HG03354 (cell line): ENCODE results near the gene TNFAIP2.
"Not testable (repeated sequence)": the region's sequence is repeated elsewhere in the genome, so short reads cannot be mapped to it uniquely, and the experiment has no call there.

Source experiments
- ATAC-seq: cut with Tn5 transposase; IDR thresholded peaks from one replicate; pipeline ENCODE4 v1.9.1; 2021; ENCODE audit warnings: mild to moderate bottlenecking; ENCODE audit not compliant: unreplicated experiment, poor library complexity, severe bottlenecking

The TNFAIP2 gene

GRCh38 chr14:103118663-103119404 lies 4.4 kb upstream of the TNFAIP2 start:
- no peak for ATAC-seq

DNA sequence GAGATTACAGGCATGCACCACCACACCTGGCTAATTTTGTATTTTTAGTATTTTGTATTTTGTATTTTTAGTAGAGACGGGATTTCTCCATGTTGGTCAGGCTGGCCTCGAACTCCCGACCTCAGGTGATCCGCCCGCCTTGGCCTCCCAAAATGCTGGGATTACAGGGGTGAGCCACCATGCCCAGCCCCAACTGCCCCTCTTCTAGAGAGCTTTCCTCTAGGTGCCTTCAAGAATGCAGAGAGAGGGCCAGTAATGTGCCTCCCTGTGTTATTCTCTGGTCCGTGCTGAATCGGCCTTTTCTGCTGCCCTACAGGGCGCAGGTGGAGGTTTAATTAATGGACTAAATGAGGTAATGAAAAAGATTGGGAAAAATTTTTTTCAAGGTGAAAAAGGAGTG lies 3.7 kb upstream of the TNFAIP2 start:
- not testable (repeated sequence) for ATAC-seq

DNA sequence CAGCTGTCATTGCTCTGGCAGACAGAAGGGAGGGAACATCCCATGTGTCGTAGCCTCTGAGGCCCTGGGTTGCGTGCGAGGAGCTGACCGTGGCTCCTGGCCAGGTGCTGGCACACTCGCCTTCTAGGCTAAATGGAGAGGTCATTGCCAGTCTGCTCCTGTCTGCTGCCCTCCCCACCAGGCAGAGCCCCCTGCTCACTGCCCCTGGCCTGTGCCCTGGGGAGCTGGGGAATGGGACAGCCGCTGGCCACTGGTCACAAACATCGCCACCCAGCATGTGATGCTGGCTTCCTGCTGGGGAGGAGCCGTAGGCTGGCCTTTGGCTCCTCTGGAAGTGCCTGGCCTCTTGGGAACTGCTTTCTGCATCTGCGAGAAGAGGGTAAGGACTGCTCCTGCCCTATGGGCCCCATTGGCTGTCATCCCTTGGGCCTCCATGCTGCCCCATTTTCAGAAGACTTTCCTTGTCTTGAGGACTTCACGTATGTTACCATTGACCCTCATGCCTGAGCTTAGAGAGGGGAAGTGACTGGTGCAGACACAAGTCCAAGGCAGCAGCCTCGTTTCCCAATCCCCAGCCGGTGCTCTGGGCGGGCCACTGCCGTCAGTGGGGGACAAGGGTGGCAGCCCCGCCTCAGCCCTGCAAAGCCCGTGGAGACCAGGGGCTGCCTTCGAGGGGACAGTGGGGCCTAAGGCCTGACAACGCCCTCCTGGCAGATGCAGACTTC lies 2.0 kb upstream of the TNFAIP2 start:
- no peak for ATAC-seq

- no peak for ATAC-seq
Measured at GRCh38 chr14:103121846-103122584, 1.2 kb upstream of the TNFAIP2 start.

DNA sequence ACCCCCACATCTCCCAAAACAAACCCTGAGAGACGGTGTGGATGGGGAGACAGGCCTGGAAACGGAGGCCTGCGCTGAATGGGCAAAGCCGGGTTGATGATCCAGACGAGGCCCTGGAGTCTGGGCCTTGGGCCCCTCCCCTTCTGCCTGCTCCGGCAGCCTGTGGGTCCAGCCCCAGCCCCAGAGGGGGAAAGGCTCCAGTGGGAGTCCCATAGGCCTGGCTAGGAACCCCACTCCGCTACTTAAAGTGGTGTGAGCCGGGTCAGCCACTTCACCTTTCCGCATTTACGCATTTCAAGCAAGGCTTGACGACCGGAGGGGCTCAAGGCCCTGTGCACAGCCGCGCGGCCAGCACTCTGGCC lies 695 bp upstream of the TNFAIP2 start:
- ATAC-seq, result no peak

- no peak for ATAC-seq
Measured at GRCh38 chr14:103123634-103124500, 606 bp downstream of the TNFAIP2 start.

GRCh38 chr14:103124501-103125001 lies 1.3 kb downstream of the TNFAIP2 start:
- ATAC-seq, result no peak

DNA sequence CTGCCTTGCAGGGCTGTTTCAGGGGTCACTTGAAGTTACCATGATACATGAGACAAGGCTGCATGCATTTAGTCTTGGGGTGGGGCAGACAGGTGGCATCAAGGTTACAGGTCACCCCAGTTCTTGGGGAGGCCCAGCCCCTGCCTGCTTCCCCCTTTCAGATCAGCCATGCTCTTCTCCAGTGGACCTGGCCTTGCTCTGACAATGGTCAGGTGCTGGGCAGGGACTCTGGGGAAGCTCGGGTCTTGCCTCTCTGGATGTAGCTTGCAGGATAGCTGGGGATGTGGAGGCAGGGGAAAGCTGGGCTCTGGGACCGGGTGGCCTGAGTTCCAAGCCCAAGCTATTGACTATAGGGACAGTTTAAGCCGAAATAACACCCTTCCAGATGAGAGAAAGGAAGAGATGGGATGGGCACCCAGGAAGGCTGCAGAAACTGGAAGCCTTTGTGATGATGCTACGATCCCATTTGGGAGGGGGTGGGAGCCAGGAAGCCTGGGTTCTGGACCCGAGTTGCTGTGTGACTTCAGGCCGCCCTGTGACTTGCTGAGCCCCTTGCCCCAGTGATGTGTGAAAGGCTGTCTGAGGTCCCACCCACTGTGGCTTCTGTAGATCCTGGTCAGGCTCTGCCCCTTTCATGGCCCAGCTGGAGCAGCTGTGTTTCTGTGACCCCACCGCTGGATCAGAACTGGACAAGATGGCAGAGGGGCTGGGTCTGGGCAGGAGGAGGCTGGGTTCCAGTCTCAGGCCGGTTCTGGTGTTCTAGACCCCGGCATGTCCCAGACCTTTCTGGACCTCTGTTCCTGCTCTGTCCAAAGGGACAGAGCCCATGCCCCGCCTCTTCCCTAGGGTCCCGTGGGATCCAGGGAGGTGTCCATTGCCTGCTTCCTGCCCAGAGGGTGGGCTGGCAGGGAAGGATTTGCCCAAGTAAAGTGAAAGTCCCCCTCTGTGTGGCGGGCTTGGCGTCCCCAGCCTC lies 2.1 kb downstream of the TNFAIP2 start:
- no peak for ATAC-seq

DNA sequence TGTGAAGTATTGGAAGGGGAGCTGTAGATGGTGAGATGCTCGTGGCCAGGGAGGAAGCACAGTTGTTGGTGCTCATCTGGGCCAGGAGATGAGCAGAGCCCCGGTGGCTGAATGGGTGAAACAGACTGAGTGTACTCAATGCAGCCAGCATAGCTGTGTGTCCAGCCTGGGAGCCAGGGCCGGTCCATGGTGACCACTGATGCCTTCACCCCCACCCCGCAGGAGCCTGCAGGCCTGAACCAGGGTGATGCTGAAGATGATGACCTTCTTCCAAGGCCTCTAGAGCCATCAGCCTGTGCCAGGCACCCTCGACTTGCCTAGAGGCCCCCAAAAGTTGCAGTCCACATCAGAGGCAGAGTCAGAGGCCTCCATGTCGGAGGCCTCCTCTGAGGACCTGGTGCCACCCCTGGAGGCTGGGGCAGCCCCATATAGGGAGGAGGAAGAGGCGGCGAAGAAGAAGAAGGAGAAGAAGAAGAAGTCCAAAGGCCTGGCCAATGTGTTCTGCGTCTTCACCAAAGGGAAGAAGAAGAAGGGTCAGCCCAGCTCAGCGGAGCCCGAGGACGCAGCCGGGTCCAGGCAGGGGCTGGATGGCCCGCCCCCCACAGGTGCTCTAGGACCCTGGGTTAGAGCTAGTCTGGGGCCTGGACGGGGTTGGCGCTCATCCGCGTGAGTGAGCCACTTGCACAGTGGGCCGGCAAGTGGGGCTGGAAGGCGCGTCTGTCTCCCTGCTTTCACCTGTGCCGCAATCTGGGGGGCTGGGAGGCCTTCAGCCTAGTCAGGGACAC lies 3.0 kb downstream of the TNFAIP2 start:
- no peak for ATAC-seq

DNA sequence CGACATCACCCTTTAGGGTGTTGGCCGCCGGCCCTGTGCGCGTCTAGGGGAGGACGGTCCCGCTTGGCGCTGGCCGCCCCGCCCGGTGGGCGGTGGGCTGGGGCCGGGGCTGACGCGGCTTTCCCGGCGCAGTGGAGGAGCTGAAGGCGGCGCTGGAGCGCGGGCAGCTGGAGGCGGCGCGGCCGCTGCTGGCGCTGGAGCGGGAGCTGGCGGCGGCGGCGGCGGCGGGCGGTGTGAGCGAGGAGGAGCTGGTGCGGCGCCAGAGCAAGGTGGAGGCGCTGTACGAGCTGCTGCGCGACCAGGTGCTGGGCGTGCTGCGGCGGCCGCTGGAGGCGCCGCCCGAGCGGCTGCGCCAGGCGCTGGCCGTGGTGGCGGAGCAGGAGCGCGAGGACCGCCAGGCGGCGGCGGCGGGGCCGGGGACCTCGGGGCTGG lies 3.6 kb downstream of the TNFAIP2 start:
- no peak for ATAC-seq

DNA sequence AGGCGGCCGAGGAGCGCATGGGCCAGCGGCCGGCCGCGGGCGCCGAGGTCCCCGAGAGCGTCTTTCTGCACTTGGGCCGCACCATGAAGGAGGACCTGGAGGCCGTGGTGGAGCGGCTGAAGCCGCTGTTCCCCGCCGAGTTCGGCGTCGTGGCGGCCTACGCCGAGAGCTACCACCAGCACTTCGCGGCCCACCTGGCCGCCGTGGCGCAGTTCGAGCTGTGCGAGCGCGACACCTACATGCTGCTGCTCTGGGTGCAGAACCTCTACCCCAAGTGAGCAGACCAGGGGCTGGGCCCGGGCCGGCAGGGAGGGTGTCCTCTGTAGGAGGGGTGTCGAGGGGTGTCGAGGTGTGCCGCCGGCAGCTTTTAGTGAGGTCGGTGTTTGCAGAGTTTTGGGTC lies 4.1 kb downstream of the TNFAIP2 start:
- ATAC-seq, result no peak

GRCh38 chr14:103127861-103128598 lies 4.8 kb downstream of the TNFAIP2 start:
- ATAC-seq, result no peak

DNA sequence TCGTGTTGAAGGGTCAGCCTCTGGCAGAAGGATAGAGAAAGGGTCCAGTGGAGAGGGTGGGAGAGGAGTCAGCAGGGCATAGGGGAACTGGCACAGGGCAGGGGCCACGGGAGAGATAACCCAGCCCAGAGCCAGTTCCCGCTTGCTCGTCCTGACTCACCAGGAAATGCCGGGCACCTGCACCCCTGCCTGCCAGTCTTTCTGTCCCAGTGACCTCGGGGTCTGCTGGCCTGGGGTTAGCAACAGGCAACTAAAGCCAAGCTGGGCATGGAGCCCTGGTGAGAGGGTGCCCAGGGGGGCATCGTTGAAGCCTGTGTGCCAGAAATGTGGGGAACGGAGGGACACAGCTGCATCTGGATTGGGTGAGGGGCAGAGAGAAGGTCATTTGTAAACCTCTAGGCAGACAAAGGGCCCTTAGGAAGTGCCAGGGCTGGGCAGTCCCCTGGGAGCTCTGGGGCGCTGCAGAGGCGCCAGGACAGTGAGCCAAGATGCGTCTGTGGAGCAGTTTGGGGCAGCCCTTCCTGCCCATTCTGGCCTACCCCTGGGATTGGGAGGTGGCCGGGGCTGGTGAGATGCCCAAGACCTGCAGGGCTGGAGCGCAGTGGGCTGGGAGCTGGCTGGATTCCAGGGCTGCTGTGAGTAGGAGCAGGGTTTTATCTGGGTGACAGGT lies 5.5 kb downstream of the TNFAIP2 start:
- no peak for ATAC-seq

DNA sequence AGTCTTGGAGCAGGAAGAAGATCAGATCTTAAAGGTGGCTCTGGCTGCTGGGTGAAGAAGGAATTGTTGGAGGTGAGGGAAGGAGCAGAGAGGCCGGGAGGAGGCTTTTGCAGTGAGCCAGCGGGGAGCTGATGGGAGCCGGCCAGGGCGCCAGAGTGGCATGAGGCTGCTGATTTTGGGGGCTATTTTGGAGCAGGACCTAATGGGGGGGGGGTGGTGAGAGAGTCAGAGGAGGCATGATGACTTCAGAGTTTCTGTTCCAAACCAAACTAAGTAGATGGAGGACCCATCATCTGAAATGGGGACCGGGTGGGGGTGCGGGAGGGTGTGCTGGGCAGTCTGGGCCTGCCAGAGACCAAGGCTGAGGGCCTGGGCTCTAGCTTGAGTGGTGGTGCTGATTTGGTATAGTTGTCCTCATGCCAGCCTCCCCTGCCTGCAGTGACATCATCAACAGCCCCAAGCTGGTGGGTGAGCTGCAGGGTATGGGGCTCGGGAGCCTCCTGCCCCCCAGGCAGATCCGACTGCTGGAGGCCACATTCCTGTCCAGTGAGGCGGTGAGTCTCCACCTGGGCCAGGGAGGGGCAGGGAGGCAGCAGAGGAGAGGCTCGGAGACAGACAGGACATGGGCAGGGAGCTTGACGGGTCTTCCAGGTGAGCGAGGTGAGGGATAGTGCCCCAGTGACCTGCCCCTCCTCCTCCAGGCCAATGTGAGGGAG lies 6.2 kb downstream of the TNFAIP2 start:
- no peak for ATAC-seq

GRCh38 chr14:103130017-103130764 lies 6.9 kb downstream of the TNFAIP2 start:
- ATAC-seq, result no peak
